Liver (tissue), 3 donors: ENCODE data around the gene DNAJA3.

Source experiments
- EGR1 ChIP-seq, 2 donors: IDR thresholded peaks; 2 replicates each; pipeline ENCODE4 v1.6.1; 2016 to 2018; ENCODE audit warnings: antibody characterized with exemption in 2 of 2, low read depth in 2 of 2
- GABPA ChIP-seq, 2 donors: IDR thresholded peaks in 1 of 2; conservative IDR thresholded peaks in 1 of 2; 2 replicates each; pipeline ENCODE4 v1.6.1; 2016; ENCODE audit warnings: antibody characterized with exemption in 2 of 2, mild to moderate bottlenecking in 1 of 2, moderate library complexity in 1 of 2
- JUND ChIP-seq, 2 donors: IDR thresholded peaks; 2 replicates each; pipeline ENCODE4 v1.6.1; 2016; ENCODE audit warnings: antibody characterized with exemption in 2 of 2
- RXRA ChIP-seq, 2 donors: IDR thresholded peaks; 2 replicates each; pipeline ENCODE4 v1.6.1; 2017 to 2018; ENCODE audit warnings: antibody characterized with exemption in 2 of 2, mild to moderate bottlenecking in 1 of 2
- TF ChIP-seq, protein P1 (sequence below): fragments of 150-350 bp; IDR thresholded peaks from 2 replicates; pipeline ENCODE4 v1.5.1; 2017; ENCODE audit warnings: improper control_type of control experiment, low read depth, low read length; ENCODE audit not compliant: missing input control
- TF ChIP-seq, protein P2 (sequence below): IDR thresholded peaks from 2 replicates; pipeline ENCODE4 v1.6.1; 2016; ENCODE audit warnings: antibody characterized with exemption
- donor health status: healthy.
- donor health status: healthy.

DNA sequence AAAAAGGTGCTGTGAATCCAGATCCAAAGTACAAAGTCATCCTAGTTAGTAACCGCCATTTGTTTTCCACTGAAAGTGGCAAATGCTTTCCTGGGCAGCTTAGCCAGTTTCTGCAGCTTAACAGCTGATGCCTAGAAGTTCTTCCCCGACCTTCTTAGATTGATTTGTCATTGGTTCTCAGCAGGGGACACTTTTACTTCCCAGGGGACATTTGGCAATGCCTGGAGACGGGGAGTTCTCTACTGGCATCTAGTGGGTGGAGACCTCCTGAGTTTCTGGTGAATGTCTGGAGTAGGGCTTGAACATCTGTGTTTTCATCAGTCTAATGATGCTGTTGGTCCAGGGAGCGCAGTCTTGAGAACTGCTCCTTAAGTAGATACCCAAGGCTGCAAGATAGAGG, 7.6 kb downstream of the DNAJA3 start:
- TF ChIP-seq EGR1 (IDR thresholded peaks at IDR 0.05; ENCODE audit: low read depth in 2 of 2) (no peak), GABPA (IDR thresholded peaks at IDR 0.05 in 1 of 2, conservative IDR thresholded peaks at IDR 0.05 in 1 of 2) (no peak), JUND (IDR thresholded peaks at IDR 0.05) (no peak), RXRA (IDR thresholded peaks at IDR 0.05) (no peak)
- TF ChIP-seq, protein P1, sequence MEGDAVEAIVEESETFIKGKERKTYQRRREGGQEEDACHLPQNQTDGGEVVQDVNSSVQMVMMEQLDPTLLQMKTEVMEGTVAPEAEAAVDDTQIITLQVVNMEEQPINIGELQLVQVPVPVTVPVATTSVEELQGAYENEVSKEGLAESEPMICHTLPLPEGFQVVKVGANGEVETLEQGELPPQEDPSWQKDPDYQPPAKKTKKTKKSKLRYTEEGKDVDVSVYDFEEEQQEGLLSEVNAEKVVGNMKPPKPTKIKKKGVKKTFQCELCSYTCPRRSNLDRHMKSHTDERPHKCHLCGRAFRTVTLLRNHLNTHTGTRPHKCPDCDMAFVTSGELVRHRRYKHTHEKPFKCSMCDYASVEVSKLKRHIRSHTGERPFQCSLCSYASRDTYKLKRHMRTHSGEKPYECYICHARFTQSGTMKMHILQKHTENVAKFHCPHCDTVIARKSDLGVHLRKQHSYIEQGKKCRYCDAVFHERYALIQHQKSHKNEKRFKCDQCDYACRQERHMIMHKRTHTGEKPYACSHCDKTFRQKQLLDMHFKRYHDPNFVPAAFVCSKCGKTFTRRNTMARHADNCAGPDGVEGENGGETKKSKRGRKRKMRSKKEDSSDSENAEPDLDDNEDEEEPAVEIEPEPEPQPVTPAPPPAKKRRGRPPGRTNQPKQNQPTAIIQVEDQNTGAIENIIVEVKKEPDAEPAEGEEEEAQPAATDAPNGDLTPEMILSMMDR = no peak
- TF ChIP-seq, protein P2, sequence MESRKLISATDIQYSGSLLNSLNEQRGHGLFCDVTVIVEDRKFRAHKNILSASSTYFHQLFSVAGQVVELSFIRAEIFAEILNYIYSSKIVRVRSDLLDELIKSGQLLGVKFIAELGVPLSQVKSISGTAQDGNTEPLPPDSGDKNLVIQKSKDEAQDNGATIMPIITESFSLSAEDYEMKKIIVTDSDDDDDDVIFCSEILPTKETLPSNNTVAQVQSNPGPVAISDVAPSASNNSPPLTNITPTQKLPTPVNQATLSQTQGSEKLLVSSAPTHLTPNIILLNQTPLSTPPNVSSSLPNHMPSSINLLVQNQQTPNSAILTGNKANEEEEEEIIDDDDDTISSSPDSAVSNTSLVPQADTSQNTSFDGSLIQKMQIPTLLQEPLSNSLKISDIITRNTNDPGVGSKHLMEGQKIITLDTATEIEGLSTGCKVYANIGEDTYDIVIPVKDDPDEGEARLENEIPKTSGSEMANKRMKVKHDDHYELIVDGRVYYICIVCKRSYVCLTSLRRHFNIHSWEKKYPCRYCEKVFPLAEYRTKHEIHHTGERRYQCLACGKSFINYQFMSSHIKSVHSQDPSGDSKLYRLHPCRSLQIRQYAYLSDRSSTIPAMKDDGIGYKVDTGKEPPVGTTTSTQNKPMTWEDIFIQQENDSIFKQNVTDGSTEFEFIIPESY = no peak
